K562 (cell line): ENCODE measurements around the gene HSD11B2. TPM values are rescaled to one million over a fixed set of nuclear protein-coding genes. Genes with fewer than 3 reads are reported as not detected.

Experiments
- ARID3B ChIP-seq: fragments of 250-450 bp; sonication (Bioruptor Pico); IDR thresholded peaks from 2 replicates; pipeline ENCODE4 v1.4.0; 2020; ENCODE audit warnings: borderline replicate concordance
- FOSL1 ChIP-seq: fragments of 200-800 bp; sonication (Bioruptor generic); conservative IDR thresholded peaks from 2 replicates; pipeline ENCODE4 v1.6.1; 2016; ENCODE audit warnings: missing genetic modification characterization, missing compliant biosample characterization
- PRPF4 ChIP-seq: fragments of 200-400 bp; formaldehyde crosslinking; IDR thresholded peaks from one replicate; pipeline ENCODE4 v1.6.1; 2017; ENCODE audit warnings: low read length, low read depth, mild to moderate bottlenecking; ENCODE audit not compliant: insufficient read depth, poor library complexity, severe bottlenecking
- USF1 ChIP-seq: sonication (generic); formaldehyde crosslinking; IDR thresholded peaks from 2 replicates; pipeline ENCODE4 v1.9.0; 2022; ENCODE audit warnings: mild to moderate bottlenecking, missing genetic modification reagents
- ZNF121 ChIP-seq: sonication (generic); formaldehyde crosslinking; conservative IDR thresholded peaks from 2 replicates; pipeline ENCODE4 v1.8.0; 2022; ENCODE audit warnings: missing genetic modification reagents
- ZNF655 ChIP-seq: fragments of 250-450 bp; sonication (Bioruptor Pico); IDR thresholded peaks from 2 replicates; pipeline ENCODE4 v1.5.0; 2021
- polyA plus RNA-seq, 8 experiments: library from polyadenylated mRNA; depleted of rRNA in 4 of 8; stranded (reverse) in 5 of 8; unstranded in 3 of 8; fragments of >200 nt; fragmentation: Nextera tagmentation in 2 of 8; fragmentation: Illumina TruSeq in 1 of 8; extraction: Ambion mirVana in 2 of 8; extraction: Trizol in 1 of 8; gene quantifications; 2 replicates each; pipeline versions ENCODE4 v1.2.1 to v1.2.3, GENCODE V29; 2011 to 2014; ENCODE audit warnings: inconsistent platforms in 1 of 8, missing spikeins in 1 of 8
- total RNA-seq, 7 experiments: library from RNA; depleted of rRNA in 6 of 7; stranded (reverse); fragments of >200 nt in 6 of 7; fragmentation: Illumina TruSeq in 2 of 7; extraction: Trizol in 2 of 7; gene quantifications; 2 replicates each; pipeline versions ENCODE4 v1.2.1 to v1.2.3, GENCODE V29; 2011 to 2021; ENCODE audit warnings: low replicate concordance in 1 of 7

Gene HSD11B2
- total and polyA plus RNA-seq, 9 of the 15 experiments (the other 6 are each of a cell fraction or from before 2014, with no cell fraction given) = 0.08 to 2.0 (median 0.79) TPM

- TF ChIP-seq USF1 (CRISPR knock-in tag) (no peak), ZNF121 (CRISPR knock-in tag) (no peak), ZNF655 (CRISPR knock-in tag) (no peak), ARID3B (CRISPR knock-in tag) (no peak), PRPF4 (no peak), FOSL1 (tag) (no peak)
Measured at GRCh38 chr16:67399218-67399733, 31.6 kb upstream of the HSD11B2 start (continued).
